ENCODE data around the gene TNNI3K. TPM values are rescaled to one million over a fixed set of nuclear protein-coding genes. Genes with fewer than 3 reads are reported as not detected.

TNNI3K gene
- total and polyA plus RNA-seq, 9 of the 15 experiments (the other 6 are each of a cell fraction or from before 2014, with no cell fraction given): 0.21 to 0.53 (median 0.32) TPM; not detected in 5

DNA sequence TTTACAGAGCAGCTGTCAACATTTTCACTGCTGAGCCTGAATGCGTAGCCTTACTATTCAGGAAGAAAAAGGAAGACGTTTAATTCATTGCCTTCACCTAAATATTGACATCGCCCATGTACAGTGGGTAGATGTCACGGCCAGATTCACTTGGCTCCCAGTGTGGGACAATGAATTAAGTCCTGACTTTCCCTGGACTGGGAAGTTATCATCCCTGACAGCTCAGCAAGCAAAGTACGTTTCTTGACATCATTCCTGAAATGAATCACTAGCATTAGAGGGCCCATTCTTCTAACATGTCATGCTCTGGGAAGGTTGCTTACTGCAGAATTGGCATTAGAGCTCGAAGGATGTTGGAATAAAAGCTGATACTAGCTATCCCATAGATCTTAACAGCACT, 239.4 kb downstream of the TNNI3K start:
- Histone ChIP-seq H3K9me1 (ENCODE audit: control insufficient read depth, insufficient read depth, low read length) (no peaks in the 10 kb centered on the region), H3K27ac (ENCODE audit: extremely low read depth, low read depth, low read length) (no peak overlapping the region), H3K27me3 (ENCODE audit: control insufficient read depth in 2 of 2, insufficient read depth in 2 of 2, low read length in 2 of 2) (no peaks in the 10 kb centered on the region), H3K4me3 (no peak overlapping the region), H3K9ac (ENCODE audit: insufficient read depth in 1 of 2, low read depth in 2 of 2, low read length in 2 of 2) (no peak overlapping the region), H3K9me3 (replicated peaks; ENCODE audit: control insufficient read depth, insufficient read depth, low read depth, low read length) (no peaks in the 10 kb centered on the region), H4K20me1 (replicated peaks; ENCODE audit: control insufficient read depth, insufficient read depth, low read length) (no peaks in the 10 kb centered on the region), H3K4me2 (ENCODE audit: insufficient read depth, low read length) (no peak overlapping the region), H3K4me1 (replicated peaks in 1 of 2; ENCODE audit: control insufficient read depth in 2 of 2, insufficient read depth in 2 of 2, low read length in 2 of 2) (no peaks in the 10 kb centered on the region), H2AFZ (ENCODE audit: low read depth, low read length) (no peak overlapping the region), H3K36me3 (ENCODE audit: control insufficient read depth, insufficient read depth, low read length) (no peaks in the 10 kb centered on the region), H3K79me2 (ENCODE audit: control insufficient read depth, insufficient read depth, low read length) (no peaks in the 10 kb centered on the region)
- no peak for DNase-seq (ENCODE audit: extremely low read depth in 1 of 4, low spot score in 3 of 4)
- in situ Hi-C loops (cut with MboI): no loop called here
- POLR2A ChIA-PET: no interaction called here
- BruUV-seq (replicated peaks): no TSS peak
- ATAC-seq: no peak
- 1% methylated on average over 6 of the region's 6 CpGs for WGBS (ENCODE audit: insufficient coverage, low coverage, missing lambda C conversion rate)
- no peak for FAIRE-seq
- CTCF ChIA-PET (ENCODE audit: low intra/inter-chr PET ratio): no interaction called here
- no peak for TF ChIP-seq TAL1 (IDR thresholded peaks at IDR 0.05)
- no peak for TF ChIP-seq SOX6 (IDR thresholded peaks at IDR 0.05)
- TF ChIP-seq ZNF668 (CRISPR knock-in tag; IDR thresholded peaks at IDR 0.05): no peak
- no peak for TF ChIP-seq SIN3A (IDR thresholded peaks at IDR 0.05; ENCODE audit: borderline replicate concordance in 2 of 2, control insufficient read depth in 1 of 2, low read depth in 2 of 2, low read length in 2 of 2)
- no peak for TF ChIP-seq TOE1 (IDR thresholded peaks at IDR 0.05; ENCODE audit: borderline replicate concordance)
- no peak for TF ChIP-seq TOE1 (CRISPR knock-in tag; IDR thresholded peaks at IDR 0.05; ENCODE audit: borderline replicate concordance, low read depth)
- no peak for TF ChIP-seq ZC3H11A (IDR thresholded peaks at IDR 0.05; ENCODE audit: low read depth, low read length)
- TF ChIP-seq DACH1 (IDR thresholded peaks at IDR 0.05; ENCODE audit: partially characterized antibody): no peak
- TF ChIP-seq SUPT5H (IDR thresholded peaks at IDR 0.05): no peak
- intact Hi-C loops (cut with micrococcal nuclease): no loop called here

Data from K562 (cell line).